ENCODE results near the gene CHMP4A.
"Not testable (repeated sequence)": the region's sequence is repeated elsewhere in the genome, so short reads cannot be mapped to it uniquely, and the experiment has no call there.

CHMP4A gene

GRCh38 chr14:24222987-24223386 is 9.7 kb upstream of the CHMP4A start:
- DNase-seq = not testable (repeated sequence)

GRCh38 chr14:24219521-24219920 is 6.2 kb upstream of the CHMP4A start:
- no peak for DNase-seq

- DNase-seq = no peak
These were observed 5.8 kb upstream of the CHMP4A start for GRCh38 chr14:24219080-24219479.

- DNase-seq = not testable (repeated sequence)
These were observed 3.6 kb upstream of the CHMP4A start for GRCh38 chr14:24216876-24217275.

- DNase-seq = no peak
These were observed 3.0 kb upstream of the CHMP4A start for GRCh38 chr14:24216345-24216699.

- peak; percentile 81 for DNase-seq
These were observed 2.4 kb upstream of the CHMP4A start, which contains the start of gene MDP1 for GRCh38 chr14:24215495-24216344. Gene MDP1 (minus strand): TSS chr14:24216066. CDS start chr14:24215955, 111 bp downstream.

- DNase-seq = no peak
These were observed 776 bp upstream of the CHMP4A start for GRCh38 chr14:24213866-24214662.

- no peak for DNase-seq
These were observed 2.0 kb downstream of the CHMP4A start for GRCh38 chr14:24211311-24211710.

- DNase-seq = no peak
These were observed 5.7 kb downstream of the CHMP4A start for GRCh38 chr14:24207625-24208024.

- DNase-seq = no peak
These were observed 6.2 kb downstream of the CHMP4A start for GRCh38 chr14:24207104-24207551.

GRCh38 chr14:24206260-24207103 is 6.8 kb downstream of the CHMP4A start:
- DNase-seq = no peak

GRCh38 chr14:24204163-24205146 is 8.8 kb downstream of the CHMP4A start:
- no peak for DNase-seq

GRCh38 chr14:24203249-24203886 is 9.9 kb downstream of the CHMP4A start:
- DNase-seq = not testable (repeated sequence)

GRCh38 chr14:24202538-24202937 is 10.8 kb downstream of the CHMP4A start:
- DNase-seq = not testable (repeated sequence)

- DNase-seq = no peak
These were observed 14.3 kb downstream of the CHMP4A start for GRCh38 chr14:24198814-24199524.

GRCh38 chr14:24197056-24197450 is 16.2 kb downstream of the CHMP4A start:
- DNase-seq = no peak

GRCh38 chr14:24196071-24197055 is 16.9 kb downstream of the CHMP4A start:
- peak; percentile 13 for DNase-seq

- peak; percentile 84 for DNase-seq
These were observed 17.9 kb downstream of the CHMP4A start, which contains the start of gene TM9SF1 for GRCh38 chr14:24195186-24196070. Gene TM9SF1 (minus strand): TSS chr14:24195441. CDS start chr14:24195019, 422 bp downstream.

All from fibroblast of upper back skin (primary cell).